ENCODE data around the gene P2RY6. TPM values are rescaled to one million over a fixed set of nuclear protein-coding genes. Genes with fewer than 3 reads are reported as not detected.
A peak's percentile ranks its signal among the peaks of the same experiment; 100 is the strongest.

The P2RY6 gene
- total and polyA plus RNA-seq, 10 of the 15 experiments (the other 5 are each of a cell fraction or from before 2014, with no cell fraction given) = 0.05 to 0.90 (median 0.22) TPM; not detected in 4

GRCh38 chr11:73249304-73249703, 22.8 kb upstream of the P2RY6 start:
- ChIA-PET RAD21 (ENCODE audit: unreplicated experiment) (no interaction called here), POLR2A (no interaction called here), CTCF (interaction anchor here (0.8 to 1.6 kb wide), 5 partner anchors 12 to 102 kb away, joined by 3 to 4 read pairs (median 4); no protein-coding TSS in a partner anchor), SMC1A (ENCODE audit: uncharacterized antibody, unreplicated experiment) (interaction anchor here (0.6 to 1.0 kb wide), 3 partner anchors 39 to 1305 kb away, joined by 3 to 4 read pairs (median 3); no protein-coding TSS in a partner anchor)
- no peaks in the 10 kb centered on the region for H3K79me2 ChIP-seq (ENCODE audit: control insufficient read depth, insufficient read depth, low read length)
- H3K4me2 ChIP-seq (ENCODE audit: control insufficient read depth, insufficient read depth) = no peak overlapping the region
- TF ChIP-seq RUNX3 (IDR thresholded peaks at IDR 0.05; ENCODE audit: low read length) (peak; percentile 21; the same call in 1 of the 2 replicates), BCL11A (IDR thresholded peaks at IDR 0.05; ENCODE audit: low read depth, low read length) (0 out of 2 replicates have a peak, but pooled peaks have one; percentile 21), NBN (IDR thresholded peaks at IDR 0.05) (no peak), REST (IDR thresholded peaks at IDR 0.05; ENCODE audit: low read depth, low read length) (no peak), BRCA1 (IDR thresholded peaks at IDR 0.05; ENCODE audit: low read depth, low read length) (no peak), BACH1 (IDR thresholded peaks at IDR 0.05; ENCODE audit: borderline replicate concordance) (no peak), HSF1 (IDR thresholded peaks at IDR 0.05; ENCODE audit: low read depth, low read length) (no peak), ATF7 (IDR thresholded peaks at IDR 0.05; ENCODE audit: low read depth) (peak; percentile 28; the same call in 1 of the 2 replicates), CREM (IDR thresholded peaks at IDR 0.05; ENCODE audit: low read depth) (0 out of 2 replicates have a peak, but pooled peaks have one; percentile 35), RFX5 (IDR thresholded peaks at IDR 0.05; ENCODE audit: low read depth, low read length) (no peak), SRF (IDR thresholded peaks at IDR 0.05; ENCODE audit: low read depth in 2 of 2, low read length in 2 of 2) (no peak), CREB1 (IDR thresholded peaks at IDR 0.05; ENCODE audit: low read depth) (0 out of 2 replicates have a peak, but pooled peaks have one; percentile 30), IKZF2 (IDR thresholded peaks at IDR 0.05) (peak; percentile 18 to 29; a peak in 1 of 4 replicates)
- H3K9me3 ChIP-seq (replicated peaks; ENCODE audit: control insufficient read depth, insufficient read depth, low read length) = no peaks in the 10 kb centered on the region
- peak; percentile 86 for ATAC-seq
- H3K27ac ChIP-seq (ENCODE audit: control insufficient read depth, insufficient read depth) = no peak overlapping the region
- WGBS (ENCODE audit: insufficient coverage, insufficient replicate concordance, low lambda C conversion rate, missing lambda C conversion rate) = 68% methylated on average over 5 of the region's 5 CpGs
- DNase-seq (ENCODE audit: low read depth, low spot score) = peak; percentile 32
- no peak overlapping the region for H2AFZ ChIP-seq (ENCODE audit: control insufficient read depth, low read depth, low read length)
- H3K4me3 ChIP-seq = no peak overlapping the region; the same call in 1 of the 2 replicates
- no peaks in the 10 kb centered on the region; the same call in 1 of the 2 replicates for H3K4me1 ChIP-seq (ENCODE audit: control insufficient read depth, insufficient read depth, low read length)
- H3K9ac ChIP-seq (ENCODE audit: control insufficient read depth, insufficient read depth, low read length) = no peak overlapping the region
- H4K20me1 ChIP-seq (ENCODE audit: control insufficient read depth, insufficient read depth) = no peaks in the 10 kb centered on the region
- H3K27me3 ChIP-seq (replicated peaks in 1 of 2; ENCODE audit: control insufficient read depth in 2 of 2, insufficient read depth in 2 of 2, low read length in 1 of 2) = no peaks in the 10 kb centered on the region
- no TSS peak for BruUV-seq (replicated peaks)
- FAIRE-seq = no peak
- intact Hi-C loops (cut with micrococcal nuclease; ENCODE audit: unreplicated experiment) (no loop called here), in situ Hi-C loops (cut with MboI) (no loop called here)
- H3K36me3 ChIP-seq (ENCODE audit: control insufficient read depth in 2 of 2, insufficient read depth in 2 of 2, low read length in 1 of 2) = no peaks in the 10 kb centered on the region
